GM19239 (cell line): ENCODE measurements around the gene LPIN1.
A peak's percentile ranks its signal among the peaks of the same experiment; 100 is the strongest.

Experiments used
- DNase-seq: peaks from one replicate; pipeline ENCODE4 v3.0.0; 2011; ENCODE audit warnings: low spot score; ENCODE audit not compliant: insufficient read length
- FAIRE-seq: peaks from 2 replicates; lab custom pipeline; 2011; peaks lifted over from hg19 to GRCh38; lab: Jason Lieb, UNC

Gene LPIN1

DNA sequence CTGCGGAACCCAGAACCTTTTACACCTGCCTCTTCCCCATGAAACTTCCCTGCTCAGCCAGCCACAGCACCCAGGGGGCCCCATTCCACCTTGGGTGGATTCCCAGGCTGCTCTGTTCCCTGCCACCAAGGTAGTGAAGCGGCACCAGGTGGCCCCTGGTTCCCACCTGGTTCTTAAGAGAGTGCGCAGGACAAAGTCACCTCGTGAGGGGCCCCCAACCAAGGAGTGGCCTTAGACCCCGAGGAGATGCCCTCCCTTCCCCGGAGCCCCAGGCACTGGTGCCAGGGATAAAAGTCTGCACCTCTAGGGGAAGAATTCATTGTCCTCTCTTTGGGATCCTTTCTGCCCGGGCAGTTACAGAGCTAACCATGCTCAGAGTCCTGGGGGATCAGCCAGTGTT lies 3.1 kb upstream of the LPIN1 start:
- FAIRE-seq (no peak), DNase-seq (no peak)

DNA sequence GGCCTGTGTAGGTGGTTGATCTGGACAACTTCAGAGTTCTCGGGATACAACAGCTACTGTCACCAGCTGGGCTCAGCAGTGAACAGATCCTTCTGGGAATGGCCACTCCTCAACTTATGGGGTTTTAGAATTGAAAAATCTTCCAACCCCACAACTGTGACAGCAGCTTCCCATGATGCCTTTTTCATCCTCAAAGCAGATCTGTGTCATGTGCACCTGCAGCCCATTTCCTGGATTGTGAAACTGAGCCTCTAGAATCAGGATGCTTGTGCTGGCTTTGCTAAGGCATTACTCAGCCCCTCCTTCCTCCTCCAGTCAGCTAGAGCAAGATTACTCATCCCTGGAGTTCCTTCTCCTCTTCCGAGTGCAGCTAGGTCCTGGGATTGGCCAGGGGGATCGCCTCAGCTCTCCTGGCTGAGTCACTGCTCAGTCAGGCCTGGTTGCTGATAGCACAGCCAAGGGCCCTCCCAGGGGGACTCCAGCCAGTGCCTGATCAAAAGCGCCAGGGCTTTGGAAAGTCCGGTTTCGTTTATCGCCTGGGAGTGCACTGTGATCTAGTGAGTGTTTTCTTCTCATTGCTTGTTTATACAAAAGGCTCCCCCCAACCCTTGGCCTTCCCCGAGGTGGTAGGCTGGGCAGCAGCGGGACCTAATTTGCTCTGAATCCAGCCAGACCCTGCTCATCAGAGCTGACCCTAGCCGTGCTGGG lies 2.4 kb upstream of the LPIN1 start:
- FAIRE-seq = no peak
- DNase-seq = peak; percentile 60

DNA sequence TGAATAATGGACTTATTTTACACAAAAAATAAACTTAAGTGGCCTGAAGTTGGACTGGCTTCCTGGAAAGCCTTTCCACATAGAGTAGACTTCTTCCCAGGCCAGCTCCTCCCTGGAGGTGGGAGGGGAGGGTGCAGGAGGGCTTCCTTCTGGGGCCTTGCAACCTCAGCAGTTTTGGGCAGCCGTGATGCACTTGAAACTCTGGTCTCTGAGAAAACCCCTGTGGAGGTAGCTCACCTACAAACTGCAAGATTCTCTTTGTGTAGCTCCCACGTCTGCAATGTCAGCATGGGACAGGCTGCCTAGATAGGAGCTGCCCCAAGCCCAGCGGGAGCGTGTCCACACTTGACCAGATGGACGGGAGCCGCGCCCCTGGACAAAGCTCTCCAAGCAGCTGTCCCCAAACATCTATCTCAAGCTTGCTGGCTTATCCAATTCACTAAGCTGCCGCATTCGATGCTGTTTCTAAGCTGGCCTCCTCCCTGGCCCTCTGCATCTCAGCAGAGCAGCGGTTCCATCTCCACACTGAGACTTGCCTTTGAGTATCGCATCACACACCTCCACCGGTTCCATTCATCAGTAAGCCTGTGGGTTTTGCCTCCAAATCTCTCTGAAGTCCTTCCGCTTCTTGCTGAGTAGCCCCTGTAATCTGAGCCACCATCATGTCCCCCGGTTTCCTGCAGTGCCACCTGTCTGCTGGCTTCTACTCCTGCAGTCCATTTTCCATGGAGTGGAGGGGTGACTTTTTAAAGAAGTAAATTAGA lies 1.6 kb upstream of the LPIN1 start:
- no peak for DNase-seq
- FAIRE-seq = no peak

DNA sequence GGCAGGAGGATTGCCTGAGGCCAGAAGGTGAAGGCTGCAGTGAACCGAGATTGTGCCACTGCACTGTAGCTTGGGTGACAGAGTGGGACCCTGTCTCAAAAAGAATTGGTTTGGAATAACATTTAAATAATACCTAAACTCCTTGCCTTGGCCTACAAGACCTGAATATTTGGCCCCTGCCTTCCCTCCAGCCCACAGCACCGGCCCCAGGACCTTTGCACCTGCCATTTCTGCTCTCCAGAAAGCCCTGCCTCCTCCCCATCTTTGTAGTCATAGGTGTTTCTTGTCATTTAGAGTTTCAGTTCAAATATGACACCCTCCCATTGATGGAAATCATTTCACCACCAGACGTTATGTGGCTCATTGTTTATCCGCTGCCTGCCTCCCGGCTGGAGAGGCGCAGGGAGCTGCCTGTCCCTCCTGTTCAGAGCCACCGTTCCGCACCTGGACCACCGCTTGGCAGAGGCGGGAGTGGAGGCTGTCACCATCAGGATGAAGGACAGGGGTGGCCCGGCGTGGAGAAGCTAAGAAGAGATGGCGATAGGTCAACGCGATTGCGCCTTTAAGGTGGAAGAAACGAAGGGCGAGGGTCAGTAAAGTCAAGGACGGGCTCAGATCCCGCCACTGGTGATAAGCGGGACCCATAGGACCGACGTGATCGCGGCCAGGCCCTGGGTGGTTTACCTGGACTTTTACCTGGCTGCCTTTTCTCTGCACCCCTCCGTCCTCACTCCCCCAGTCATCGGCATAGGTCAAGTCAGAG lies 638 bp upstream of the LPIN1 start:
- no peak for FAIRE-seq
- DNase-seq = no peak

DNA sequence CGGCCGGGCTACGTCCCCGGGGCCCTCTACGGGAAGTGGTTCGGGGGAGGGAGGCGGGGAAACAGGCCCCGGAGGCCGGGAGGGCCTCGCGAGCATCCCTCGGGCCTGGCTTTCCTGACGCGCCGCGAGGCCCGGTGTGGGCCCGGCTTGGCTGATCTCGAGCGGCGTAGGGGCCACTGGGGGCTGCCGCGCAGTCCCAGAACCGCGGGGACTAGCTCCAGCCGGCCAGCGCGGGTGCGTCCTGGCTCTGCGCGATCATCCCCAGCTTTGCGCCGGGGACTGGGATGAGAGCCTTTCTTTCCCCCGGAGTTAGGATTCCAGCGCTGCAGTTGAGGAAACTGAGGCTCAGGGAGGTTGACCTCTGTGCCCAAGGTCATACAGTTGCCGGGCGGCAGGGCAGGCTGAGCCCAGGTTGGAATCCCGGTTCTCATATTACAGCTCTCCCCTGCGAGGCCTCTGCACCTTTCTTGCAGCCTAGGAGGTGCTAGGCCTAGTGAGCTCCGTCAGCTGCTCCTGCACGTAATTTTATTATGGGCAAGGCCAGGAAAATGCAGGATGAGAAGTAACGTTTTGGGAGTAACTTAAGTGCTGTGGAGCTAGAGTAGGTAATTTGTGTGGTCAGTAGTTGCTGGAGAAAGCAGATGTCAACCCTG lies 501 bp downstream of the LPIN1 start:
- FAIRE-seq = no peak
- DNase-seq = no peak

DNA sequence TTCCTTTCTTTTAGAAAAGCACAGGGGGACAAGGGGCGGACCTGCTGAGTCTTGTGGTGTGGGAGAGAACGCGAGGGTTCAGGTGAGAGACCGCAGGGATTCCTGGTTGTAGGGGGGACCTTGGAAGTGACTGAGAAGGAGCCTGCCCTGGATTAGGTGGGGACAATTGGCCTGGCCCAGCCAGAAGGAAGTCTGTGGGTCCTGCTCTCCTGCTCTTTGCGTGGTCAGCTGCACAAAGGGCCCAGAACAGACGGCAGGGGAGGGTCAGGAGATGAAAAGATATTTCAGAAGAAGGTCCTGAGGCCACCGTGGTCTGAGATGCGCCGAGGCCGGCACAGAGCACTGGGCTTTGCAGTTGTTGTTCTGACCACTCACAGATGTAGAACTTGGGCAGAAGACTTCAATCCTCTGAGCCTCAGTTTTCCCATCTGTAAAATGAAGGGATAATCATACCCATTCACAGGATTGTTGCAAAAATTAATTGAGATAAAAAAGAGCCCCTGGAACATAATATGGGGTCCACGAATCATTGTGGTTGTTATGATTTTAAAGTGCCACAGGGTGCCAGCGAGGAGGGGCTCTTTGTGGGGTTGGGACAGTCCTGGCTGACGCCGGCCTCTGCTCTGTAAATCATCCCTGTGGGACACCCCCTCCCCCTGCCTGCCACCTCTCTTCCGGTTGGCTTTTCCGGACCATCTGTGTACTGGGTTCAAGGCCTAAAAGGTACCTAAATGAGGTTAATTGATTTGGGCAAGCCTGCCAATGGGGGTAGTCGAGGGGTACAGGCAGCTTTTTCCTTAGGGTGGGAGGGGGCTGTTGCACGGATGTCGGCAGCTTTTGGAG lies 1.8 kb downstream of the LPIN1 start:
- no peak for FAIRE-seq
- no peak for DNase-seq

DNA sequence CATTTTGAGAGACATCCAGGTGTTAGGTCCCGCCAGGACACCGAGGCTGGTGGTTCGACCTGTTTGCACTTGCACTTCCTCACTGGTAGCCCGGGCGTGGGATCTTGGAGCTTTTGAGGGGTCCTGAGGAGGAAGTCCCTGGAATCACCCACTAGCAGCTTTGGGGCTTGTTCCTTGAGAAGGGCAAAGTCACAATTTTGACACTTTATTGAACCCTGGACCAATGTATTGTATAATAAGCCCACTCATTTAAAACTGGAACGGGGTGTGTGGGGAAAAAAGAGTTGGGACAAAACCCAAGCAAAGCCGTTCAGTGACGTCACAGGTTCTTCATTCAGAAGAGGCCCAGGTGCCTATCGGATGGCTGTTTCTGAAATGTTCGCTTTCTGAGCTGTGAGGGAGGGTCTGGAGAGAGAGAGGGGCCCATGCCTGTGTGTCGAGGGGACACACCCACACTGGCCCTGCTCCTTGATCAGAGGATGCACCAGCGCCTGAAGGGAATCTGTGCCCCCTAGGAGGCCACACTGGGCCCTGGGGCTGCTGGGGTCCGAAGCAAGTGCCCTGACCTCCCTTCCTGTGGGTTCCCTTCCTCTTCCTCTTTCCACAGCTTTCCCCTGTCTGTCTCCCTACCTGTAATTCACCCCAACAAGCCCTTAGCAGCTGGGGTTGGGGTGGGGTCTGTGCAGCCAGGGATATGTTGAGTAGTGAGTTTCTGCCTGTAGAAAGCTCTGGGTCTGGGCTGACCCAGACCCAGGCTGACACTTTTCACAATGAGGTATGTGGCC lies 2.6 kb downstream of the LPIN1 start:
- FAIRE-seq = no peak
- no peak for DNase-seq

DNA sequence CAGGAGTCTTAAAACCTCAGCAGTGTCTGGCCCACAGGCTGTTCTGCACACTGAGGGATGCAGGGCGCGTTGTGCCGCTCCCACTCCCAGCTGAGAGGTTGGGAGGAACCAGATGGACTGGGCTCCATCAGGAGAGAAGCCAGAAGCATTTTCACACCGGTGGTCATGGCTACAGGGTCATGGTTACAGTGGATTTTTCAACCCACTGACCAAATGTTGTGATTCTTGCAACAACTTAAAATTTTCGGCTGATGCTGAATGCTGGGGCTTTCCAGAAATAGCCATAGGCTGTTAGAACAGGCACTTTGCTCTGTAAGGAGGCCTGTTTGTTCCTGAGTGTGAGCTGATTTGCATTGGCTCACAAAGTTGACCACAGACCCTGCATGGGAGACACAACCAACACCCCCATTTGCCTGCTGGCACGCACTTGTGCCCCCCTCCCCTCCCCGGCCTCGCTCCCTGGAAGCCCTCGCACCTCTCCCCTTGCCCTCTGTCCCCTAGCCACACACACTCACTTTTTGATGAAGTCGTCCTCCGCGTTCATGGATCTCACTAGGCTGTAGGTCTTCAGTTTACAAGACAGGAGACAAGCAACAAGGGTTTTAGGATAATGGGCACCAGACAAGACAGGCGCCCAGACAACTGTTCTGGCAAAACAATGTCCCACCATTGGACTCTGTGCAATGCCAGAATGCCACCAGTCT lies 3.4 kb downstream of the LPIN1 start:
- FAIRE-seq = peak; percentile 68
- DNase-seq = no peak

DNA sequence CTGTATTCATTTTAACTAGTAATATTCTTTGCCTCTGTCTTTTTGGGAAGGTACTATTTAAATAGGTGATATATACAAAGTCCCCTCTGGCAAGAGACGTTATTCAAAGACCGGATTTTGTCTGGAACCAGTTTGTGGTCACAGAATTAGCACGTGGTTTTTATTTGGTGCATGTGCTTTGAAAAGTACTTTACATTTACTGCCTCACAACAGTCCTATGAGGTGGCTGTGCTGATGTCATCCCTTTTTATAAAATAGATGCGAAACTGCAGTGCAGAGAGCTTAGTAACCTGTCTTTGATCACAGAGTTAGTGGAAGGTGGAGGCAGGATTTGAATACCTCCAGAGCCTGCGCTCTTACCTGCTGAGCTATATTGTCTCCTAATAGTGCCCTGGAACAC lies 4.0 kb downstream of the LPIN1 start:
- DNase-seq (no peak), FAIRE-seq (no peak)

DNA sequence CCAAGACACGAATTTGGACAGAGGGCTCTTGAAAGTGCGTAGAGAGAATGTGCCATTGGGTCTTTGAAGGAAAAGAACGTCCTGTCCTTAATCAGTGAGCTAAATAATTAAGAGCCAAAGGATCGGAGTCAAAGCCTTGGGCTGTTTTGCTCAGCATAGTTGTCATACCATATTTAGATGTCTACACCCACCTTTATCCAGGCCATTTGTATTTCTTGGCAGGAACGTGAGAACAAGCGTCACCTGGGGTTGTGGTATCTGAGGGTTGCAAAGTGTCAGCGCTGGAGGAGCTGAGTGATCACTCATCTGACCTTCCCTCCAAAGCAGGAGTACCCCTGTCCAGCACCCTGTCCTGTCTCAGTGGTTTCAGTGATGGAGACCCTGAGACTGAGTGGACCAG lies 4.5 kb downstream of the LPIN1 start:
- DNase-seq (no peak), FAIRE-seq (peak; percentile 44)

DNA sequence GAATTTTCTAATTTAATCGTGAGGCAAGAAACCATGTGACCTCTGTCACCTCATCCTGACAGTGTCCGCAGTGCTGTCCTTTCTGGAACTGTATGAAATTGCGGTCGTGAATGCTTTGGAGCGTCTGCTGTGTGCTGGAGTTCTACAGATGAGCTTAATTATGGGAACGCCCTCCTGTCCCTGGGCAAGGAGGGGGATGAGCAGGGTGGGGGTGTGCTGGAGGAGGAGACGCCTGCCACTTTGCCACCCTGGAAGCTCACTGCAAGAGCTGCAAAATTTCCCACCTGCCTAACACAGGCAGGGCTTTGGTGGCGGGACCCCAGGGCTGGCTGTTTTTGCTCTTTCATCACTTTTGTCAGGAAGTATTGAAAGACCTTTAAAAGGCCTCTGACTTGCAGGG lies 6.5 kb downstream of the LPIN1 start:
- FAIRE-seq = no peak
- DNase-seq = no peak

DNA sequence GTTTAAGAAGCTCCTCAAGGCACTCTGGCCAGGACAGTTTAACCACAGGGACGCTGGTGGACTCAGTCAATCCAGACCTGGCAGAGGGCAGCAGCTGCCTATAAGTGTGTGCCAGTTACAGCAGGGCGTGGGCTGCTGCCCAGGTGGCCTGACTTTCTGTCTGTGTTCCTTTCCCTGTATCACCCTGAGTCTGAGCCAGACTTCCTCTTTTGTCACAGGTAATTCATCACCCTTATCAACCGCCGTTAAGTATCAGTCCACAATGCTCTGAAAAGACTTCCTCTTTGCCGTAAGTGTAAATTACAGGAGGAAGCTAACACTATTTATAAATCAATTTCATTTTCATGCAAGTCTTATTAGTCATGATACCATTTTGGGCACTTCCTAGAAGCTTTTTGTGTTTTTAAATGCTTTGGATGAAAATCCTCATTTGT lies 7.0 kb downstream of the LPIN1 start:
- DNase-seq = peak; percentile 65

DNA sequence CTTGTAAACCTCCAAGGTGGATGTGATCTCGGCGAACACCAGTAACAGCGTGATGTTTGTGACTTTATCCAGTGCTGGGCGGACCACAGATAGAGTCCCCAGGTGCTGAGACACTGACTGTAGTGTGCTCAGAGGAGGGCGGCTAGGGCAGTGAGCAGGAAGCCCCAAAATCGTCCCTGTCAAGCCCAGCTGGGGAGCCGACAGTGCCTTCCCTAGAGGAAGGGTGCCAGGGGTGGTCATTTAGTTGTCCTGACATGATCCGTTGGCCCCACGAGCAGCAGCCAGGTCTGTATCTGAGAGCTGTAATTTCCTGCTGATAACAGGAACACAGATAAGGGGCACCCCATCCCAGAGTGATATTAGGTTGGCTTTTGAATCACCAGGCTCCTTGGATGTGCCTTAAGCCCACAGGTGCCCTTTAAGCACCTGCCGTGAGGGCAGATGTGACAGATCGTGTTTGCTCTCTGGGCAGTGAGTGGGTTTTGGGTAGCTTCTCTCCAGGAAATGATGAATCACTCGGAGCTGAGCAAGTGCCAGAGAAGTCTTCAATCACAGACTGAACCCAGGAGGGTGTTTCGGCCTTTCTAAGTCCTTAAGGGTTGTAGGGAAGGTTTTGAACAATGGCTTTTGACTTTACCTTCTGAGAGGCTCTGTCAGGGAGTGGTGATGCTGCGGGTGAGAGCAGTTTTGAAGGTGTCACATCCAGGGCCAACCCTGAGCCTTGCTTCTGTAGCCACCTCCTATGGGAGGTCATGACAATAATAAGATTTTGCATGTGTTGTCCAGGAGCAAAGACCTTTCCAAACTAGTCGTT lies 7.7 kb downstream of the LPIN1 start:
- DNase-seq (no peak), FAIRE-seq (peak; percentile 86)

More for the DNA sequence above, 7.0 kb downstream of the LPIN1 start:
- peak; percentile 88 for FAIRE-seq

DNA sequence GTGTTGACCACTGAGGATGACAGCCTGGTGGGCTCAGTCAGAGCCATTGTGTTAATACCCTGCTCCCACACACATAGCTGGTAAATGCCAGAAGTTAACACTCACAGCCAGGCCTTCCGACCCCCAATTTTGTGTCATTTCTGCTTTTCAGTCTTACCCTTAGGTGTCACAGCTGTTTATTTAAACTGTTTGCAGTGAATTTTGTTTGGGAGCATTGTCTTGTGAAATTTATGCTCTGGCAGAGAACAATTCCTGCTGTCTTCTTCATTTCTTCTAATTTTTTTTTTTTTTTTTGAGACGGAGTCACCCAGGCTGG lies 8.2 kb downstream of the LPIN1 start:
- no peak for DNase-seq
- FAIRE-seq = no peak

DNA sequence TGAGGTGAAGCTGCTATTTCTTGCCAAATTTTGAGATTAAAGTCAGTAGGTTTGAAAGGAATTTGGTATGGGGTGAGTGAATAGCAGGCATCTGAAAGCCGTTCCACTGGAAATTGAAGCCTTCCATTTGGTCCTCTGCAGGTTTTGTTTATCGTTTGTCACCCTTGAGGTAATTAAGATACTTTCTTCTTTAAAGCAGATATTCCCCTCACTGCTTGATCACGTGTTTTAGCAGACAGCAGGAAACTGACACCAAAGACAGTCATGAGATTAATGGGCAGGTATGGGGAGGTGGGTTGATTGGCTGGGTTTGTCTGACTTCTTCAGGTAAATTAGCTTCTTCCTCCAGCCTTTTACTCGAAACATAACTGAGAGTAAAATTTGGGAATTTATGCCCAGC lies 10.7 kb downstream of the LPIN1 start:
- FAIRE-seq = no peak

DNA sequence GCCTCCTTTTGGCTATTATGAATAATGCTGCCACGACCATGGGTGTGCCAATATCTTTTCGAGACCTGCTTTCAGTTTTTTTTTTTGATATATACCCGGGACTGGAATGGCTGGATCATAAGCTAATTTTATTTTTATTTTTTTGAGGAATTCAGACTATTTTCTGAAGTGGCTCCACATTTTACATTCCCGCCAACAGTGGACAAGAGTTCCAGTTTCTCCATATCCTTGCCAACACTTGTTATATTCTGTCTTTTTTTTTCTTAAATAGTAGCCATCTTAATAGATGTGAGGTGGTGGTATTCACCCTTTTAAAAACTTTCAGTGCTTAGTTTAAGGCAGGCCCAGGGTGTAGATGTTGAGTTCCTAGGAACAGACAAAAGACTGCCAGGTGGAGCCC lies 11.8 kb downstream of the LPIN1 start:
- FAIRE-seq = no peak

More for the DNA sequence above, 10.7 kb downstream of the LPIN1 start:
- DNase-seq = no peak

DNA sequence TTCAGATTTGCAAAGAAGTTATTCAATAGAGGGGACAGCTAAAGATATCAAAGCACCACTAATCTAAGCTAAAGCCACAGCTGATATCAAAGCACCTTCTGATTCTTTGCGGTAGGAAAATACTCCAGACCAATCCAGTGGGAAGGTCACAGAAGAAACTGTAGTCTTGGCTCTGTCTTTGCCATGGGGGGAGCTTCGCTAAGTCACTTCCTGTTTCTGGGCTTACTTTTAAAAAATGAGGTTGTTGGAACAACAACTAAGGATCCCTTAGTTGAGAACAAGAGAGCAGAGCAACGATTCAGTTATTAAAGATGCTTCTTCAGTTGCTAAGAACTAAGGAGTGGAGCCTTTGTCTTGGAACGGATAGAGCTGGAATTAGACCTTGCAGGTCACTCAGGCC lies 12.2 kb downstream of the LPIN1 start:
- DNase-seq (no peak), FAIRE-seq (no peak)

More for the DNA sequence above, 11.8 kb downstream of the LPIN1 start:
- DNase-seq = no peak
